ENCODE measurements around the gene TSPY10. TPM values are rescaled to one million over a fixed set of nuclear protein-coding genes. Genes with fewer than 3 reads are reported as not detected.
"Not testable (repeated sequence)": the region's sequence is repeated elsewhere in the genome, so short reads cannot be mapped to it uniquely, and the experiment has no call there.

Gene TSPY10, protein sequence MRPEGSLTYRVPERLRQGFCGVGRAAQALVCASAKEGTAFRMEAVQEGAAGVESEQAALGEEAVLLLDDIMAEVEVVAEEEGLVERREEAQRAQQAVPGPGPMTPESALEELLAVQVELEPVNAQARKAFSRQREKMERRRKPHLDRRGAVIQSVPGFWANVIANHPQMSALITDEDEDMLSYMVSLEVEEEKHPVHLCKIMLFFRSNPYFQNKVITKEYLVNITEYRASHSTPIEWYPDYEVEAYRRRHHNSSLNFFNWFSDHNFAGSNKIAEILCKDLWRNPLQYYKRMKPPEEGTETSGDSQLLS
- not detected in 2 replicates for total RNA-seq (2014; rRNA removed; shearing (Covaris generic); ENCODE audit: low replicate concordance)

DNA sequence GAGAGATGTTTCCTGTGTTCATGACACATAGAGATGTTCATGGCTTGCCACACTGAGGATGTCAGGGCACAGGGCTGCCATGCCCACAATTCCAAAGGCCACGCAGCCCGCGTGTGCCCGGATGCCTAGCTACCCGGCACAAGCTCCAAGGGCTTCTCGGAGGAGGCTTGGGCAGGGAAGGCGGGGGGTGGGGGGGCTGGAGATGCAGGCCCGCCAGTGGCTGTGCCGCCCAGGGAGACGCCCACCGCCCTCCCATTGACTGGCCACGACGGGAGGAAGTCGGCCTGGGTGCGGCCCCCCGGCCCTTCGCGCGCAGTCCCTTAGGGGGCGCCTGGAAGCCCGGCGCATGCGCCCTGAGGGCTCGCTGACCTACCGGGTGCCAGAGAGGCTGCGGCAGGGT, at the start of gene TSPY10:
Gene TSPY10 (plus strand): TSS at position 301 of the 400 bp plus-strand sequence. CDS start 46 bp downstream, at position 347.
- not testable (repeated sequence) for H3K9me3 ChIP-seq, H3K27me3 ChIP-seq, H3K4me3 ChIP-seq, DNase-seq, H3K36me3 ChIP-seq

DNA sequence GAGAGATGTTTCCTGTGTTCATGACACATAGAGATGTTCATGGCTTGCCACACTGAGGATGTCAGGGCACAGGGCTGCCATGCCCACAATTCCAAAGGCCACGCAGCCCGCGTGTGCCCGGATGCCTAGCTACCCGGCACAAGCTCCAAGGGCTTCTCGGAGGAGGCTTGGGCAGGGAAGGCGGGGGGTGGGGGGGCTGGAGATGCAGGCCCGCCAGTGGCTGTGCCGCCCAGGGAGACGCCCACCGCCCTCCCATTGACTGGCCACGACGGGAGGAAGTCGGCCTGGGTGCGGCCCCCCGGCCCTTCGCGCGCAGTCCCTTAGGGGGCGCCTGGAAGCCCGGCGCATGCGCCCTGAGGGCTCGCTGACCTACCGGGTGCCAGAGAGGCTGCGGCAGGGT, 40.7 kb upstream of the TSPY10 start, which contains the start of gene TSPY9:
Gene TSPY9 (plus strand): TSS at position 301 of the 400 bp plus-strand sequence. CDS start 46 bp downstream, at position 347.
- not testable (repeated sequence) for H3K4me3 ChIP-seq, H3K36me3 ChIP-seq, DNase-seq, H3K9me3 ChIP-seq, H3K27me3 ChIP-seq

DNA sequence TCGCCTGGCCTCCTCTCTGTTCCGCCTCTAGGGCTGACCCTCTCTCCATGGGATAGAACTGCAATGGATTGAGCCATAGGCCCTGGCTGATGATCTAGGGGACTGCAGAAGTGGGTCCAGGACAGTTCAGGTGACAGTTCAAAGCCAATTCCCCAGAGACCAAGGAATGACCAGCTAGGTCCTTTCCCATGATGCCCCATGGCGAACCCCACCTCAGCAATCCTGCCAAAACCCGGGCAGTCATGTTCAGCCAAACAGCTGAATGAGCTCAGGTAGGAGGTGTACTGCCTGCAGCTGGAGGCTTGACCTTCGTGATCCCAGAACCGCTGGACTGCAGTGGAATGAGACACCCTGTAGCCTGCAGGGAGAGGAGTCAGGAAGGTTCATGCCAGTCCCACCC, 23.3 kb upstream of the TSPY10 start:
- not testable (repeated sequence) for H3K27me3 ChIP-seq, H3K4me3 ChIP-seq, H3K36me3 ChIP-seq, DNase-seq, H3K9me3 ChIP-seq

DNA sequence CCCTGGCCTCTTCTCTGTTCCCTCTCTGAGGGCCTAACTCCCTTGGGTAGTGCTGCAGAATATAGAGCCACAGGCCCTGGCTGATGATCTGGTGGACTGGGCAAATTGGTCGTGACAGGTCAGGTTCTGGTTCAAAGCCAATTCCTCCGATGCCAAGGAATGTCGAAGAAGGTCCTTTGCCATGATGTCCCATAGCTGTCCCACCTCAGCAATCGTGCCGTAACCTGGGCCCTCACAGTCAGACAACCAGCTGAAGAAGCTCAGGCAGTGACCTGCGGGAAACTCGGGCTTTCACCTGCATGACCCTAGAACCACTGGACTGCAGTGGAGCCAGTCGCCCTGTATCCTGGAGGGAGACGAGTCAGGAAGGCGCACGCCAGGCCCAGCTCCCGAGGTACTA, 11.4 kb upstream of the TSPY10 start:
- not testable (repeated sequence) for H3K27me3 ChIP-seq, DNase-seq, H3K4me3 ChIP-seq, H3K9me3 ChIP-seq, H3K36me3 ChIP-seq

Other genes starting within 250 kb of the TSPY10 start
- gene TSPY4, start 190.4 kb upstream of the TSPY10 start, total RNA-seq (2014; rRNA removed; shearing (Covaris generic); ENCODE audit: low replicate concordance) = not detected in 2 replicates
- not detected in 2 replicates for gene TSPY8, start 170.1 kb upstream of the TSPY10 start, total RNA-seq (2014; rRNA removed; shearing (Covaris generic); ENCODE audit: low replicate concordance)
- gene TSPY3, start 129.5 kb upstream of the TSPY10 start, total RNA-seq (2014; rRNA removed; shearing (Covaris generic); ENCODE audit: low replicate concordance) = not detected in 2 replicates
- not detected in 2 replicates for gene TSPY1, start 60.9 kb upstream of the TSPY10 start, total RNA-seq (2014; rRNA removed; shearing (Covaris generic); ENCODE audit: low replicate concordance)
- gene TSPY9, start 40.6 kb upstream of the TSPY10 start, total RNA-seq (2014; rRNA removed; shearing (Covaris generic); ENCODE audit: low replicate concordance) = not detected in 2 replicates

Measured in MG63 (cell line).